ENCODE data around the gene GRK5. TPM values are rescaled to one million over a fixed set of nuclear protein-coding genes. Genes with fewer than 3 reads are reported as not detected.

The GRK5 gene
- polyA plus RNA-seq, 1 donor from 2014 or later = 34.9 TPM

- Histone ChIP-seq H2AFZ (ENCODE audit: low read depth, low read length) (no peak overlapping the region), H3K27me3 (ENCODE audit: insufficient read depth, low read depth, low read length) (no peaks in the 10 kb centered on the region), H3K79me2 (replicated peaks; ENCODE audit: insufficient read depth, low read length) (peaks cover 7% of the 10 kb centered on the region), H3K9ac (ENCODE audit: low read length) (no peak overlapping the region), H3F3A (ENCODE audit: insufficient read depth, low read length, poor library complexity, severe bottlenecking) (no peaks in the 10 kb centered on the region), H3K4me3 (ENCODE audit: low read length) (no peak overlapping the region), H3K9me2 (ENCODE audit: insufficient read depth, low read length) (no peaks in the 10 kb centered on the region), H3K36me3 (ENCODE audit: insufficient read depth, low read length) (no peaks in the 10 kb centered on the region), H3K4me2 (ENCODE audit: low read length) (no peak overlapping the region), H3K27ac (ENCODE audit: low read length) (no peak overlapping the region), H4K20me1 (ENCODE audit: insufficient read depth) (no peaks in the 10 kb centered on the region), H3K9me3 (ENCODE audit: low read length) (no peaks in the 10 kb centered on the region)
- TF ChIP-seq RAD21 (conservative IDR thresholded peaks at IDR 0.05) (no peak), REST (IDR thresholded peaks at IDR 0.05; ENCODE audit: borderline replicate concordance) (no peak), EZH2 (IDR thresholded peaks at IDR 0.05; ENCODE audit: borderline replicate concordance, insufficient read depth, low read length, poor library complexity, severe bottlenecking) (no peak), EP300 (conservative IDR thresholded peaks at IDR 0.05; ENCODE audit: poor library complexity, severe bottlenecking) (no peak), POLR2AphosphoS5 (IDR thresholded peaks at IDR 0.05) (no peak), MXI1 (conservative IDR thresholded peaks at IDR 0.05; ENCODE audit: poor library complexity, severe bottlenecking) (no peak), SMC3 (conservative IDR thresholded peaks at IDR 0.05; ENCODE audit: poor library complexity) (no peak), TAF1 (IDR thresholded peaks at IDR 0.05; ENCODE audit: low read depth) (no peak), CTCF (IDR thresholded peaks at IDR 0.05; ENCODE audit: poor library complexity, severe bottlenecking) (no peak)
These were observed 8.0 kb downstream of the GRK5 start for GRCh38 chr10:119215371-119215770.

GRCh38 chr10:119216127-119216526 is 8.8 kb downstream of the GRK5 start:
- Histone ChIP-seq H3K9me2 (ENCODE audit: insufficient read depth, low read length) (no peaks in the 10 kb centered on the region), H4K20me1 (ENCODE audit: insufficient read depth) (no peaks in the 10 kb centered on the region), H3K36me3 (ENCODE audit: insufficient read depth, low read length) (no peaks in the 10 kb centered on the region), H3K4me3 (ENCODE audit: low read length) (no peak overlapping the region), H3K9ac (ENCODE audit: low read length) (no peak overlapping the region), H3F3A (ENCODE audit: insufficient read depth, low read length, poor library complexity, severe bottlenecking) (no peaks in the 10 kb centered on the region), H3K79me2 (replicated peaks; ENCODE audit: insufficient read depth, low read length) (peaks cover 4% of the 10 kb centered on the region), H3K27ac (ENCODE audit: low read length) (no peak overlapping the region), H3K27me3 (ENCODE audit: insufficient read depth, low read depth, low read length) (no peaks in the 10 kb centered on the region), H3K4me2 (ENCODE audit: low read length) (no peak overlapping the region), H3K9me3 (ENCODE audit: low read length) (no peaks in the 10 kb centered on the region), H2AFZ (ENCODE audit: low read depth, low read length) (no peak overlapping the region)
- TF ChIP-seq POLR2AphosphoS5 (IDR thresholded peaks at IDR 0.05) (no peak), SMC3 (conservative IDR thresholded peaks at IDR 0.05; ENCODE audit: poor library complexity) (no peak), TAF1 (IDR thresholded peaks at IDR 0.05; ENCODE audit: low read depth) (no peak), CTCF (IDR thresholded peaks at IDR 0.05; ENCODE audit: poor library complexity, severe bottlenecking) (no peak), RAD21 (conservative IDR thresholded peaks at IDR 0.05) (no peak), EP300 (conservative IDR thresholded peaks at IDR 0.05; ENCODE audit: poor library complexity, severe bottlenecking) (no peak), REST (IDR thresholded peaks at IDR 0.05; ENCODE audit: borderline replicate concordance) (no peak), EZH2 (IDR thresholded peaks at IDR 0.05; ENCODE audit: borderline replicate concordance, insufficient read depth, low read length, poor library complexity, severe bottlenecking) (no peak), MXI1 (conservative IDR thresholded peaks at IDR 0.05; ENCODE audit: poor library complexity, severe bottlenecking) (no peak)
